Measurements from ENCODE around the gene SLC12A5.

The SLC12A5 gene

DNA sequence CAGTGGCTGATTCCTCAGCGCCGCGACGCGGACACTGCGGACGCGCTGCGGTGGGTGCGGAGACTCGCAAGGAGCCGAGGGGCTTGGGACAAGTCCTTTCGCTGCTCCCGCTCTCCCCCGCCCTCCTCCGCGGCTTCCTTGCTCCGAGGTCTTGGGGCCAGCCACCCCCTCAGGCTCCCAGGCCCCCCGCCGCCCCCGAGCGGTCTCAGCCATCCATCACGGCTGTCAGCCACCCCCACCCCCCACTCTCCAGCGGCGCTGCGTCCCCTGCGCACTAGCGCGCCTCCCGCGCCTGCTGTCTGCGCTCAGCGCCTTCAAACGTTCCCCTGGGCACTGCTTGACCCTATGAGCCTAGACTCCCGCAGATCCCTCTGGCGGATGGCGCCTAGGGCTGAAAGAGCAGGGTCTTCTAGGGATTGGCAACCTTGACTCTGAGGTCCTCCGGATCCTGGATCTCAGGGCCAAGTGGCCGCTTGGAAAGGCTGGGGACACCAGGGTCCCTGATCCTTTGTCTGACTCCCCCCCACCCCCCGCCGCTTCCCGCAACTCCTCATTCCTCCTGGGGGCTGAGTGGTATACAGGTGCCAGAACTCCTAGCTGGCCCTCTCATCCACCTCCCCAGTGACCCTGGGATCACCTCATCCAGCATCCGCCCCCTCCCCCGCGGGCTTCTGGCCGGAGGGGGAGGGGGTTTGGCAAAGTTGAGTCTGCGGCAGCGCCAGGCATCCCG, 1.4 kb downstream of the SLC12A5 start:
- no peak for DNase-seq

DNA sequence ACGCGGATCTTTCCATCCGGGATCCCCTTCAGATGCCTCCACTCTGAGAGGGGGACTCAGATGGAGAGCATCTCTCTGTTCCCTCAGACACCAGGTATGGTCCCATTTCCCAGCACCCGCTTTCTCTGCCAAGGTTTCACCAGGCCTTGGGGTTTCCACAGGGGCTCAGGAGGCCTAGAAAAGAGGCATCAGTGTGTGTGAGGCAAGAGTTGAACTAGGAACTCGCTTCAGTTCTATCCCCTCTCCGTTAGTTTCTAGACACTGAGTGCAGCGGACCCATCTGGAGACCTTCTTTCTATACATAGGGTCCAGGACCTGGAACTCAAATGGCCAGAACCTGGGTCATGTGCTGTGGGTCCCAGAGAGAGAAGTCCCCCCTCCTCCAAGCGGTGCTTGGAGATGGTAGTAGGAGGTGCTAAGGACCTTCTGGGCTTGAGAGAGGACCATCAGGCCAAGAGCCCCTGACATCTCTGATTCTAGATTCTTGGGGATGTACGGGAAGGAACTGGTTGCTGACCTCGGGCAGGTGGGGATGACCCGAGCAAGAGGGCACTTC, 2.1 kb downstream of the SLC12A5 start:
- no peak for DNase-seq

DNA sequence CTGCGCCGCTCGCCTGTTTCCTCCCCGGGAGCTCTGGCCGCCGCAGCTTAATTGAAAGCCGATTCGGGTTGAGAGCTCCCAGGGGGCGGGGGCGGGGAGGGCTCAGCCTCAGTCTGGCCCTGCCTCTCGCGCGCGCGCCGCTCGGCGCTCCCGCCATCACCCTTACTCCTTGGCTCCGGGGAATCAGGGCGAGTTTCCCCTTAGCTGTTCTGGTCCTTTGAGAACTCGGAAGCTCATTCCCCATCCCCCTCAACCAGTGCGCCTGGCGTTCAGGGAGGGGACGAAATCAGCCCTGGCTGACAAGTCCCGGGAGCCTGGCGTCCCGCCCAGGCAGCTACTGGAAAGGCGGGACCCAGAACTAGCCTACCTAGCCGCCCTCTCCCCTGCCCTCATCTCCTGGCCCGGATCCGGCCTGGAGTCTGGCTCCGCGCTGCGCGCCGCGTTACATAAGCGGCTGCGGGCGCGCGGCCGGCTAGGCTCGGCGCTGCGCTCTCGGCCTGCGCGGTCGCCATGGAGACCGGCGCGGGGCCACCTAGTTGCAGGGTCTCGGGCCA, 2.8 kb downstream of the SLC12A5 start:
- DNase-seq: peak; percentile 74

DNA sequence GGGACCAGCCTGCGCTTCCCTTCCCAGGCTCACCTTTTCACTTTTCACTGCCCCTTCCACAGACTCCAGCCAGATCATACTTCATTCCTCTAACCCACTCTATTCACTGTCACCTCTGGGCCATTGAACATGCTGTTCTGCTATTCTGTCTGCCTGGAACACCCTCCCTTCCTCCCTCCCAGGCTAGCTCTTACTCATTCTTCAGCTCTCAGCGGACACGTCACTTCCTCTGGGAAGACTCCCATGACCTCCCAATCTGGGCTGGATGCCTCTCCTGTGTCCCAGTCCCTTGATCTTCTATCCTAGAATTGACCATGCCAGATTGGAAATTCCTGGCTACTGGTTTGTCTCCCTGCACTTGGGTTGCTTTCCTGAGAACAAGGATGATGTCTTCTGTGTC, 5.0 kb downstream of the SLC12A5 start:
- no peak for DNase-seq

DNA sequence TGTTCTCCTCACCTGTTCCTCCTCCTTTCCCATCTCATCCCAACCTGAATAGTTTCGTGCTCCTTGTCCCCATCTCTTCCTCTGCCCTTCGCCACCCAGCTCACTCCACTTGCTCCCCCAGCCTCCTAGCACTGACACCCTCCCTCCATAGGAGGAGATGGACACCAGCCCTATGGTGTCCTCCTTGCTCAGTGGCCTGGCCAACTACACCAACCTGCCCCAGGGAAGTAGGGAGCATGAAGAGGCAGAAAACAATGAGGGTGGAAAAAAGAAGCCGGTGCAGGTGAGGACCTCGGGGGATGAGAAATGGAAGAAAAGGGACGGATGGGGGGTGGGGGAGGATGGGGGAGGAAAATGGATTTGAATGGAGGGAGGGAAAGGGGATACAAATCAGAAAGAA, 6.2 kb downstream of the SLC12A5 start:
- DNase-seq: no peak

DNA sequence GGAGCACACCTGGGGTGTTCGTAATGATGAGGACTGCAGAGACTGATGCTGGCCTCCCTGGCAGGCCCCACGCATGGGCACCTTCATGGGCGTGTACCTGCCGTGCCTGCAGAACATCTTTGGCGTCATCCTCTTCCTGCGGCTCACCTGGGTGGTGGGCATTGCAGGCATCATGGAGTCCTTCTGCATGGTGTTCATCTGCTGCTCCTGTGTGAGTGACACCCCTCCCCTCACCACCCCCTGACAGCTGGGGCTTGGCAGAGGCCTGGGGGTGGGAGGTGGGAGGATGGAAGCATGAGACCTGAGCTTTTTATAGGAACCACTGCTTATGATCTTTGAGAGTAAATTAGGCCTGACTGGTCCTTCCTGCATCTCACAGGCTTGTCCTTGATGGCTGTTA, 6.7 kb downstream of the SLC12A5 start:
- DNase-seq: no peak

DNA sequence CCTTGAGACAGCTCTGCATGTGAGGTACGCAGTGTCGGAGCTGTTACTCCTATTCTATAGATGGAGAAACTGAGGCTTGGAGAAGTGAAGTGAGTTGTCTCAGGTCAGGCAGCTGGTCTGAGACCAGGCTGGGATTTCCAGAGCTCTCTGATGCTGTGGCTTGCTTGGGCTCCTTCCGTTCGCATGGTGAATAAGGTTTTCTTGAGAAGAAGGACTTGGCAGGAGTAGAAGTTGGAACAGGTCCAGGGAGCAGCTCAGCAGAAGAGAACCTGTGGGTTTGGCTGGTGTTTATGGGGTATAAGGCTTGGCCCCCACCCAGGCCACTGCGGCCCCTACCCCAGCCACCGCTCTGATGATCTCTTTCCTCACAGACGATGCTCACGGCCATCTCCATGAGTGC, 7.4 kb downstream of the SLC12A5 start:
- DNase-seq: no peak

DNA sequence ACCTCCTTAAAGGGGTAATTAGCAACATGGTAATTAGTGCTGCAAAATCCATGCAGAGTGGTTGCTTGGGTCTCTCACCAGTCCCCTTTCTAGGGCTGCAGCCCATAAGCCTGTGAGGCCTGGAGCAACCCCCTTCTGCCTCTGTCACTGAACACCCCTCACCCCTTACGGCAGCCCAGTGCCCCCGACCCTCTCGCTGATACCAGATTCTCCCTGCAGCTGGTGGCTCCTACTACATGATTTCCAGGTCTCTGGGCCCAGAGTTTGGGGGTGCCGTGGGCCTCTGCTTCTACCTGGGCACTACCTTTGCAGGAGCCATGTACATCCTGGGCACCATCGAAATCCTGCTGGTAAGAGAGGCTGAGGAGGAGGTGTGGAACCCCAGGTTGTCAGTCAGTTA, 8.0 kb downstream of the SLC12A5 start:
- no peak for DNase-seq

DNA sequence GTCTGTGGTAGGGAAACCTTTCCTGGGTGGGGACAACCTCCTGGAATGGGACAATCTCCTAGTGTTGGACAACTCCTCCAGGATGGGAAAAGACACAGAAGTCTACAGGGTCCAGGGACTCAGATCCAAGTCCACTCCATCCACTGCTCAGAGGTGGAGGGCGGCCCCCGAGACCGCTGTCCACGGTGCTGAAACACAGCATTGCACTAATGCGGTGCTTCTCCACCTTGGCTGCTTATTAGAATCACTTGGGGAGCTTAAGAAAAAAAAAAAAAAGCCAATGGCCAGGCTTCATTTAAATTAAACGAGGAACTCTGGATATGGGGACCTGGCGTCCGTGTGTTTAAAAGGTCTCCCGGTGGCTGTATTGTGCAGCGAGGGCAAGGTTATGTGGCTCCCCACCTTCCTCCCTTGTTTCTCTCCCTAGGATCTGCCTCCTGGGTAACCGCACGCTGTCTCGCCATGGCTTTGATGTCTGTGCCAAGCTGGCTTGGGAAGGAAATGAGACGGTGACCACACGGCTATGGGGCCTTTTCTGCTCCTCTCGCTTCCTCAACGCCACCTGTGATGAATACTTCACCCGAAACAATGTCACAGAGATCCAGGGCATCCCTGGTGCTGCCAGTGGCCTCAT, 12.0 kb downstream of the SLC12A5 start:
- no peak for DNase-seq

DNA sequence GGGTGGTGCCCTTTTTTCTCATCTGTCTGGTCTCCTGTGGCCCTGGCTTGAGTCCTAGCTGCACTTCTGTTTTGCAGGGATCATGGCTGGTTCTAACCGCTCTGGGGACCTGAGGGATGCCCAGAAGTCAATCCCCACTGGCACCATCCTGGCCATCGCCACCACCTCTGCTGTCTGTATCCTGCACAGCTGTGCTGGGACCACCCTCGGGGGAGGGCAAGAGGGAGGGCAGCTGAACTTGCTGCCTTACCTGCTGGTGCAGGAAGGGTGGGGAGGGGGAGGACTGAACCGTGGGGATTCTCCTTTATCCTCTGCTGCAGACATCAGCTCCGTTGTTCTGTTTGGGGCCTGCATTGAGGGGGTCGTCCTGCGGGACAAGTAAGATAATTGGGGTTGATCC, 14.5 kb downstream of the SLC12A5 start:
- no peak for DNase-seq

DNA sequence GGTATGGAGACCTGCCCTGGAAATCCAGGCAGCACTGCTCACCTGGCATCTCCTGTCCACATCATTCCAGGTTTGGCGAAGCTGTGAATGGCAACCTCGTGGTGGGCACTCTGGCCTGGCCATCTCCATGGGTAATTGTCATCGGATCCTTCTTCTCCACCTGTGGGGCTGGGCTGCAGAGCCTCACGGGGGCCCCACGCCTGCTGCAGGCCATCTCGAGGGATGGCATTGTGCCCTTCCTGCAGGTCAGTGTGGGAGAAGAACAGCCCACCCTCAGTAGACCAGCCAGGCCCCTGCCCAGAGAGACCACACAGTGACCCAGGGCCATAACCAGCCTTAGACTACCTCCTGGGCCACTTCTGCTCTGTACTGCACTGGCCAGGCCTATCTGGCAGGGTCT, 15.9 kb downstream of the SLC12A5 start:
- no peak for DNase-seq

DNA sequence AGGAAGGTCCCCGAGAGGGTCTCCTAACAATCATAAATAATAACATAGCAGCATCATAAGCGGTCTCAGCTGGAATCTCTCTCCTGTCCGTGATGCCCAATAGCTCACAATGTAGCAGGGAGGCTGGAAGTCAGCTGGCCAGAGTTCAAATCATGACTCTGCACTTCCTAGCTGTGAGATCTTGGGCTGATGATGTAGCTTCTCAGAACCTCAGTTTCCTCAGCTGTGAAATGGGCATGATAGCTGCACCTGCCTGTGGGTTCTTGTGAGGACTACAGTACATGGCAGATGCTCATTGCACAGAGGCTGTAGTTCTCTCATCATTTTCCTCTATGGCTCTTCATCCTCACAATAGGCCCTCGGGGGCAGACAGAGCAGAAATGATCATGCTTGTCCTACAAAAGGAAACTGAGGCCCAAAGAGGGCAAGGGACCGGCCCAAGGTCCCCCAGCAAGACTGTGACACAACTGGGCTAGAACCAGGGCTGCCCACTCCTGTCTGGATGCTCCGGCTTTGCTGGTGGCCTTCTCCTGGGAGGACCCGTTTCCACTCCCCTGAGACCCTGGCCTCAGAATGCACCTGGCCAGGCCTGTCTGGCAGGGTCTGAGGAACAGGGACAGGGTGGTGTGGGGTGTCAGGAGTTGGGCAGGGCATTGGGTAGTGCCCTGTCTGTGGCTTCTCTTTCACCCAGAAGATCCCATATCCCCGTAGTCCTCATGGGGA, 17.7 kb downstream of the SLC12A5 start:
- no peak for DNase-seq

DNA sequence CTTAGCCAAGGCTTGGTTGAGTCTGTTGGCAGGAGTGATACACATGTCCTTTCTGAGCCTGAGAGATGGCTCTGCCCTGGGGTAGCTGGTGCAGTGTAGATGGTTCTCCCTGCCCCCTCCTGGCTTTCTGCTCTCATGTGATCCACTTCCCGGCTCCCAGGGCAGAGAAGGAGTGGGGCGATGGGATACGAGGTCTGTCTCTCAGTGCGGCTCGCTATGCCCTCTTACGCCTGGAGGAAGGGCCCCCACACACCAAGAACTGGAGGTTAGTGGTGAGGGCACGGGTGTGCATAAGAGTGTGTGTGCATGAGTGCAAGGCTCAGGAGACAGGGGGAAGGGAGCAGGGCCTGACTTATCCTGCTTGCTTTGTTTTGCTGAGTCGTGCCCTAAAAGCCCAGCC, 18.8 kb downstream of the SLC12A5 start:
- DNase-seq: no peak

DNA sequence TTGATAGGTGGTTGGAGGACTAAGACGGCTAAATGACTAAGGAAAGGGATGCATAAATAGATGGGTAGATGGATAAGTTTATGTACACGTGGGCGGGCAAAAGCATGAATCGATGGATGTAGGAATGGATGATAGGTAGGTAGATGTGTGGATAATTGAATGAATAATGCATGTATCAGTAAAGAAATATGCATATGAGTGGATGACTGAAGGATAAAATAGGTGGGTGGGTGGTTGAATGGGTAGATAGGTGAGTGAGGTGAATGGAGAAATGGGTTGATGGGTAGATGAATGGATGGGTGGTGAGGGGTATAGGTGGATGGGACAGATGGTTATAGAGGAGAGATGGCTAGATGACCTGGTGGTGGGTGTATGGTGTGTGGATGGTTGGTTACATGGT, 20.2 kb downstream of the SLC12A5 start:
- no peak for DNase-seq

DNA sequence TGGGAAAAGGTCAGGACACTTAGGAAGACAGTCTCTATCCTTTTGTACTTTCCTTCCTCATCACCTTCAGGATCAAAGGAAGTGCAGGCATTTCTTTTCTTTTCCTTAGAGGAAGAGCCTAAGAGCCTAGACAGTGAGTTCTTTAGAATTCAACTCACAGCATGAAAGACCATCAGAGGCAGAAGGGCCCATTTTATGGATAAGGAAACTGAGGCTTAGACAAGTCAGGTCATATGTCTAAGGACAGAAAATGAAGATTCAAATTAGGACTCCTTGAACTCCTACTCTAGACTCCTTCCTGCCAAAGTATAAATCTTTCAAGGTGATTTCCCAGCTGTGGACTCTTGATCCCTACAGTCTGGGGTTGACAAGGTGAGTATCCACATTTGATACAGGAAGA, 20.8 kb downstream of the SLC12A5 start:
- DNase-seq: no peak

DNA sequence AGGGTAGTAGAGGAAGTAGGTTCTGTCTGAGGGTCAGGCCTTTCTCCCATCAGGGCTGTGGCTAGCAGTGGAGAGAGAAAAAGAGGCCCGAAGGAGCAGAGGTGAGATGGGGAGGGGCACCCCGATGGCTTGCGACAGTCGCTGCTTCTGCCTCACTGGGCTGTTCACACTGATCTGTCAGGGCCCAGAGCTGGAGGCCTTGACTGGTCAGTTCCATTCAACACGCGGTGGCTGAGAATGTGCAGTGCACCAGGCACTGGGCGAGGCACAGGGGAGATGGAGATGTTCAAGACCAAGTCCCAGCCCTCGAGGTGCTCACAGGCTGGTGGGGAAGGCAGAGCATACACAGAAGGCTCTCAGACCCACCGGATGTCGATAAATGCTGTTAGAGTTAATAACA, 21.4 kb downstream of the SLC12A5 start:
- no peak for DNase-seq

DNA sequence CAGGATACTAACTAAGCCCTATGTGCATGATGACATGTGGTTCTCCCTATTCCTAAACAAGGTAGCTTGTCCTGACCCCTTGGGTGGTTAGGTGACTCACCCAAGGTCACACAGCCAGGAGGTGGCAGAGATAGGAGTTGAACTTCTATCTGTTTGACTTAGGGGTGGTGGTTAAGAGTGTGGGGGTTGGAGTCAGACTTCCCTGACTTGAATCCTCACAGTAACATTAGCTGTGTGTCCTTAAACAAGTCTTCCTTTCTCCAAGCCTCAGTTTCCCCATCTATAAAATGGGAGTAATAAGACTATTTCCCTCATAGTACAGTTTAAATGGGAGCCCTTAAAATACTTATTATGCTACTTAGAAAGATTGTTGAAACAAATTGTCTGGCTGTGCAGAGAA, 21.9 kb downstream of the SLC12A5 start:
- no peak for DNase-seq

DNA sequence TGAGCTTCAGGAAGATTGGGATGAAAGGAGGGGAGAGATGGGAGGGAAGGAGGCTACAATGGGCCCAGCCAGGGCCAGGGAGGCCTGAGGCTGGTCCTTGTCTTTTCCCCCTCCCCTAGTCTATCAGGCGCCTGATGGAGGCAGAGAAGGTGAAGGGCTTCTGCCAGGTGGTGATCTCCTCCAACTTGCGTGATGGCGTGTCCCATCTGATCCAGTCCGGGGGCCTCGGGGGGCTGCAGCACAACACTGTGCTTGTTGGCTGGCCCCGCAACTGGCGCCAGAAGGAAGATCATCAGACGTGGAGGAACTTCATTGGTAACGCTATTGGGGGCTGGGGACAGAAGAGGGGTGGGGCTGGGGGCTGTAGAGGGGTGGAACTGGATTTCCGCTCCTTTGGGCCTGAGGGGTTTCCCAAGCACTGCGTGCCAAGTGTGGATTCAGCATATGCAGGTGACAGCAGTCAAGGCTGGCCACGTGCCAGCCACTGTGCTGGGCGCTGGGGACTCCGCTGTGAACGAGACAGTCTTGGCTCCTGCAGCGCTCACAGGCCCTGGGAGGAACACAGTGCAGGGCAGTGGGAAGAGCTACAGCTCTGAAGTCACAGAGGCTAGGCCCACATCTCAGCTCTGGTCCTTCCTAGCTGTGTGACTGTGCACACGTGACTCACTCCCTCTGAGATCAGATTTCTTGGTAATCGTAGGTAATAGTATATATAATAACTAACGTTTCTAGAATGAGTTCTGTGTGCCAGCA, 22.7 kb downstream of the SLC12A5 start:
- DNase-seq: peak; percentile 62

DNA sequence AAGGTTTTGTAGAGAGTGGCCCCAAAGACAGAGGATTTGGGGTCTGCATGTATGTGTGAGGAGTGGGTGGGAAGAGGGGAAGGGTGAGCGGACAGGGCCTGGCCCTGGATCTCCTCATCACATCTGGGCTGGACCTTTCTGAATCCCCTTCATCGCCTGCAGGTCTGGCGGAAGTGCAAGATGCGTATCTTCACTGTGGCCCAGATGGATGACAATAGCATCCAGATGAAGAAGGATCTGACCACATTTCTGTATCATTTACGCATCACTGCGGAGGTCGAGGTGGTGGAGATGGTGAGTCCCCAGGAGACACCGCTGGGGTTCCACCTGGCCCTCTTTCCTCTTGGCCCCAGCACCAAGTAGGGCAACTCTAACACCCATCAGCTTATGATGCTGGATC, 24.4 kb downstream of the SLC12A5 start:
- DNase-seq: no peak

DNA sequence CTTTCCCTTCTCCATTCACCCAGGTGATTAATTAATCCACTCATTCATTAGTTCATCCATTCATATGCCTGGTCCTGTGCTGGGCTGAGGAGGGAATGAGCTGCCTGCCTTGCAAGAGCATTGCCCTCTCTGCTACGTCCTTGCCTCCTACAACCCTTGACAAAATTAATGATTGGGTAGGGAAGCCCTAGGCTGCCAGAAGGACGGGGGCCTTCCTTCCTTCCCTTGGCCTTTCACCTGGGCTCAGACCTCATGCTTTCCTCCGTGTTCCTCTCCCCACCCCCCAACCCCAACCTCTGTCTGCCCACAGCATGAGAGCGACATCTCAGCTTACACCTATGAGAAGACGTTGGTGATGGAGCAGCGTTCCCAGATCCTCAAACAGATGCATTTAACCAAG, 25.6 kb downstream of the SLC12A5 start:
- no peak for DNase-seq

DNA sequence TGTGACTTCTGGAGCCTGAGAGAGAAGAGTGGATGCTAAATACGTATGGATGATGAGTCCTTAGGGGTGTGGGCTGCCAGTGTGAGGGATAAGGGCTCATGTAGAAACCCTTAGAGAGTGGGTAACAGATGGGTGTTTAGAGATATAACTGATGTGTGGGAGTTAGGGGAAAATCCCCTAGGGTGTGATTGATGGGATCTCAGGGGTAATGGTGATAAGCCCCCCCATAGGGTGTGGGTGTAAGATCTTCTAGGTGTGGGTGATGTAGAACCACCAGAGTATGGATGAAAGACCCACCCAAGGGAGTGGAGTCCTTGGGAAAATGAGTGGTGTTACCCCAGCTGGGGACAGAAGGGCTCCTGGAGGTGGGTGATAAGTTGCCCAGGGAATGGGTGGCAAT, 26.3 kb downstream of the SLC12A5 start:
- DNase-seq: no peak

DNA sequence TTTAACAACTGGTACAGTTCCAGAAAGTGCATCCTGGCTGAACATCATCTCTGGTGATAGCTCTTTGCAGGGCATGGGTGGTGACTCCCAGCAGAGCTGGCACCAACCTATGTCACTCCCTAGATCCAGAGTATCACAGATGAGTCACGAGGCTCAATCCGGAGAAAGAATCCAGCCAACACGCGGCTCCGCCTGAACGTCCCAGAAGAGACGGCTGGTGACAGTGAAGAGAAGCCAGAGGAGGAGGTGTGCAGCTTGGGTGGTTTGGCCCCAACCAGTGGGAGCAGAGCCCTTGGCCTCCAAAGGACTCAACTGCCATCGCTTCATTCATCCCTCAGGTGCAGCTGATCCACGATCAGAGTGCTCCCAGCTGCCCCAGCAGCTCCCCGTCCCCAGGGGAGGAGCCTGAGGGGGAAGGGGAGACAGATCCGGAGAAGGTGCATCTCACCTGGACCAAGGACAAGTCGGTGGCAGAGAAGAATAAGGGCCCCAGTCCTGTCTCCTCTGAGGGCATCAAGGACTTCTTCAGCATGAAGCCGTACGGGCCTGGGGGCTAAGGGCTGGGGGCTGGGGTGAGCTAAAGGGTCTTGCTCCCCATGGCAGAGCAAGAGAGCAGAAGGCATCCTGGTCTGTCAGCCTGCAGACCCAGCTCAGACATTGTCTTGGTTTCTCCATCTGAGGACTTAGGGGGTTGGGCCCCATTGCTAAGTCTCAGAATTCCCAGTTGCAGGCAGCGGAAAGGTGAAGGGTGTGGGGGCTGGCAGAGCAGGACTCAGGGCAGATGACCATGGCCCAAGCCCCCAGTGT, 27.2 kb downstream of the SLC12A5 start:
- no peak for DNase-seq
